Activated T-helper 1 cell treated with anti-CD3 and anti-CD28 coated beads, Interleukin-12 subunit alpha, Interleukin-12 subunit beta, Interleukin-2, Interleukin-4 antibody, amounts not matched to agents 30 ng/mL and 10 ng/mL and 1 ng/mL, durations not matched to agents 14 hours and 24 hours and 36 hours (primary cell): ENCODE measurements around the gene LRBA. TPM values are rescaled to one million over a fixed set of nuclear protein-coding genes. Genes with fewer than 3 reads are reported as not detected.
"Not testable (repeated sequence)": the region's sequence is repeated elsewhere in the genome, so short reads cannot be mapped to it uniquely, and the experiment has no call there.

ENCODE experiments used
- DNase-seq: peaks from one replicate; pipeline ENCODE4 v3.0.0; 2021; ENCODE audit warnings: low spot score
- H3K27ac Mint-ChIP-seq: one replicate; pipeline ENCODE4 v1.8.0; 2021; ENCODE audit warnings: mild to moderate bottlenecking, mixed read lengths
- H3K27me3 Mint-ChIP-seq: one replicate; pipeline ENCODE4 v1.8.0; 2022; ENCODE audit warnings: mild to moderate bottlenecking, moderate library complexity, mixed read lengths; ENCODE audit not compliant: insufficient read depth
- H3K36me3 Mint-ChIP-seq: one replicate; pipeline ENCODE4 v1.8.0; 2021; ENCODE audit warnings: low read depth, mixed read lengths
- H3K4me1 Mint-ChIP-seq: one replicate; pipeline ENCODE4 v1.8.0; 2021; ENCODE audit warnings: low read depth, mixed read lengths
- H3K4me3 Mint-ChIP-seq: one replicate; pipeline ENCODE4 v1.8.0; 2021; ENCODE audit warnings: mild to moderate bottlenecking, moderate library complexity, mixed read lengths
- H3K9me3 Mint-ChIP-seq: one replicate; pipeline ENCODE4 v1.8.0; 2021; ENCODE audit warnings: mixed read lengths
- intact Hi-C: fragments of 100-400 bp; cut with micrococcal nuclease; formaldehyde crosslinking; loops from one replicate; pipeline ENCODE4 v1.15.1; 2024
- total RNA-seq: library from RNA; stranded (reverse); gene quantifications from 2 replicates; pipeline ENCODE4 v1.2.3, GENCODE V29; 2022

LRBA gene
- total RNA-seq, 1 donor from 2014 or later: 54.2 TPM

GRCh38 chr4:150668824-150669223, 346.3 kb downstream of the LRBA start:
- no peaks in the 10 kb centered on the region for H3K36me3 Mint-ChIP-seq
- intact Hi-C loops: no loop called here
- no peaks in the 10 kb centered on the region for H3K27me3 Mint-ChIP-seq
- no peak for DNase-seq
- no peaks in the 10 kb centered on the region for H3K4me1 Mint-ChIP-seq
- H3K9me3 Mint-ChIP-seq: no peaks in the 10 kb centered on the region
- no peak overlapping the region for H3K4me3 Mint-ChIP-seq
- H3K27ac Mint-ChIP-seq: no peak overlapping the region

DNA sequence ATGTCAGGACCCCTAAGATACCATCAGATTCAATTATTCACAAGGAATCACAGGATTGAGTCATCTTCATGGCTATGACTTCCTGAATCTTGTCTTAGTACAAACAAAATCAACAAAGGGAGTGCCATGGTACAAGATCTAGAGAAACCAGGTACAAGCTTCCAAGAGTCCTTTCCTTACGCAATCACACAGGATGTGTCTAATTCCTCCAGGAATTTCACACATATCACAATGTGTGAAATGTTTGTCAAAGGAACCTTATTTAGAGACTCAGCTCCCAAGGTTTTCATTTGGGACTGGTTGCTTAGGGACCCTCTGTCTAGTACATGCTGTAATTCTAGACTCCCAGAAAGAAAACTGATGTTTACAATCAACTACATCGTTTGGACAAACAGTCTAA, 350.1 kb downstream of the LRBA start:
- H3K27me3 Mint-ChIP-seq: no peaks in the 10 kb centered on the region
- DNase-seq: no peak
- no peaks in the 10 kb centered on the region for H3K9me3 Mint-ChIP-seq
- no peaks in the 10 kb centered on the region for H3K4me1 Mint-ChIP-seq
- intact Hi-C loops: no loop called here
- H3K4me3 Mint-ChIP-seq: no peak overlapping the region
- no peak overlapping the region for H3K27ac Mint-ChIP-seq
- H3K36me3 Mint-ChIP-seq: no peaks in the 10 kb centered on the region

- intact Hi-C loops: no loop called here
These were observed 352.4 kb downstream of the LRBA start for GRCh38 chr4:150662686-150663085.

DNA sequence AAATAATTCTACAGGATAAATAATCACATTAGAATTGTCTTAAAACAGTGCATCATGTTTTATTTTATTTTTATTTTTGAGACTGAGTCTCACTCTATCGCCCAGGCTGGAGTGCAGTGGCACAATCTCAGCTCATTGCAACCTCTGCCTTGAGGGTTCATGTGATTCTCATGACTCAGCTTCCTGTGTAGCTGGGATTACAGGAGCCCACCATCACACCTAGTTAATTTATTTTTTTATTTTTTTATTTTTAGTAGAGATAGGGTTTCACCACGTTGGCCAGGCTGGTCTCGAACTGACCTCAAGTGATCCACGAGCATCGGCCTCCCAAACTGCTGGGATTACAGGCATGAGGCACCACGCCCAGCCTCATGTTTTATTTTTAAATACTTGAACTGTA, 353.5 kb downstream of the LRBA start:
- H3K4me1 Mint-ChIP-seq, DNase-seq, H3K9me3 Mint-ChIP-seq, intact Hi-C loops, H3K27ac Mint-ChIP-seq, H3K4me3 Mint-ChIP-seq, H3K36me3 Mint-ChIP-seq, H3K27me3 Mint-ChIP-seq: not testable (repeated sequence)

More at GRCh38 chr4:150662686-150663085, 352.4 kb downstream of the LRBA start:
- Mint-ChIP-seq H3K4me3 (no peak overlapping the region), H3K9me3 (no peaks in the 10 kb centered on the region), H3K27ac (no peak overlapping the region), H3K36me3 (no peaks in the 10 kb centered on the region), H3K27me3 (no peaks in the 10 kb centered on the region), H3K4me1 (no peaks in the 10 kb centered on the region)
- DNase-seq: no peak

- H3K4me1 Mint-ChIP-seq, H3K27ac Mint-ChIP-seq, DNase-seq, intact Hi-C loops, H3K4me3 Mint-ChIP-seq, H3K27me3 Mint-ChIP-seq, H3K36me3 Mint-ChIP-seq, H3K9me3 Mint-ChIP-seq: not testable (repeated sequence)
These were observed 356.8 kb downstream of the LRBA start for GRCh38 chr4:150658258-150658657.

- no peaks in the 10 kb centered on the region for H3K4me1 Mint-ChIP-seq
These were observed 358.2 kb downstream of the LRBA start for GRCh38 chr4:150656891-150657290.

GRCh38 chr4:150650751-150651150, 364.3 kb downstream of the LRBA start:
- no peaks in the 10 kb centered on the region for H3K9me3 Mint-ChIP-seq
- no peak overlapping the region for H3K4me3 Mint-ChIP-seq
- H3K27ac Mint-ChIP-seq: no peak overlapping the region
- DNase-seq: no peak
- H3K4me1 Mint-ChIP-seq: no peaks in the 10 kb centered on the region
- intact Hi-C loops: no loop called here
- H3K27me3 Mint-ChIP-seq: no peaks in the 10 kb centered on the region
- H3K36me3 Mint-ChIP-seq: no peaks in the 10 kb centered on the region

More at GRCh38 chr4:150656891-150657290, 358.2 kb downstream of the LRBA start:
- no peaks in the 10 kb centered on the region for H3K36me3 Mint-ChIP-seq
- no peaks in the 10 kb centered on the region for H3K27me3 Mint-ChIP-seq
- no peak overlapping the region for H3K4me3 Mint-ChIP-seq
- DNase-seq: no peak
- intact Hi-C loops: no loop called here
- no peak overlapping the region for H3K27ac Mint-ChIP-seq
- H3K9me3 Mint-ChIP-seq: no peaks in the 10 kb centered on the region

- intact Hi-C loops: no loop called here
- no peaks in the 10 kb centered on the region for H3K9me3 Mint-ChIP-seq
These were observed 367.0 kb downstream of the LRBA start for GRCh38 chr4:150648123-150648522.

GRCh38 chr4:150647008-150647407, 368.1 kb downstream of the LRBA start:
- Mint-ChIP-seq H3K4me1 (no peaks in the 10 kb centered on the region), H3K9me3 (no peaks in the 10 kb centered on the region)
- intact Hi-C loops: no loop called here

More at GRCh38 chr4:150648123-150648522, 367.0 kb downstream of the LRBA start:
- Mint-ChIP-seq H3K4me1 (no peaks in the 10 kb centered on the region), H3K36me3 (no peaks in the 10 kb centered on the region), H3K4me3 (no peak overlapping the region), H3K27me3 (no peaks in the 10 kb centered on the region), H3K27ac (no peak overlapping the region)
- DNase-seq: no peak

DNA sequence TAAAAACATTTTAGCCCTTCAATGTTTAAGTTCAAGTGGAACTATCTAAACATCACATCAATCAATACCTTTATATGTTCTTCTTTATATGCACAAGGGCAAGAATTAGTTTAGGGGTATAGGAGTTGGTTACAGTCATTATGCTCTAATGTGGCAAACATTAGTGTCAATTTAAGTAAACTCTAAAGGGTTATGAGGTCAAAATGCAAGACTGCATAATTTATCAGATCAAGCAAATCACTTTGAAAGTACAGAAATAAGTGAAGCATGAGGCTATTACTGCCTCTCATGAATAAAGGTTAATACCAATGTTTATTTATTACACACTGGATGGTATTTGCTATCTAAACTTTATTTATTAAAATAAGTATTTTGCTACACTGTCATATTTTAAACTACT, 373.5 kb downstream of the LRBA start:
- no peak for DNase-seq
- Mint-ChIP-seq H3K4me3 (no peak overlapping the region), H3K27me3 (no peaks in the 10 kb centered on the region), H3K9me3 (no peaks in the 10 kb centered on the region), H3K4me1 (no peaks in the 10 kb centered on the region), H3K36me3 (no peaks in the 10 kb centered on the region), H3K27ac (no peak overlapping the region)
- intact Hi-C loops: no loop called here

More at GRCh38 chr4:150647008-150647407, 368.1 kb downstream of the LRBA start:
- no peak overlapping the region for H3K27ac Mint-ChIP-seq
- no peaks in the 10 kb centered on the region for H3K36me3 Mint-ChIP-seq
- H3K27me3 Mint-ChIP-seq: no peaks in the 10 kb centered on the region
- DNase-seq: no peak
- no peak overlapping the region for H3K4me3 Mint-ChIP-seq

GRCh38 chr4:150632639-150633038, 382.4 kb downstream of the LRBA start:
- DNase-seq: no peak
- H3K36me3 Mint-ChIP-seq: peaks cover 4% of the 10 kb centered on the region
- no peaks in the 10 kb centered on the region for H3K4me1 Mint-ChIP-seq
- no peak overlapping the region for H3K4me3 Mint-ChIP-seq
- intact Hi-C loops: no loop called here
- peaks cover 11% of the 10 kb centered on the region for H3K9me3 Mint-ChIP-seq
- no peaks in the 10 kb centered on the region for H3K27me3 Mint-ChIP-seq
- no peak overlapping the region for H3K27ac Mint-ChIP-seq

DNA sequence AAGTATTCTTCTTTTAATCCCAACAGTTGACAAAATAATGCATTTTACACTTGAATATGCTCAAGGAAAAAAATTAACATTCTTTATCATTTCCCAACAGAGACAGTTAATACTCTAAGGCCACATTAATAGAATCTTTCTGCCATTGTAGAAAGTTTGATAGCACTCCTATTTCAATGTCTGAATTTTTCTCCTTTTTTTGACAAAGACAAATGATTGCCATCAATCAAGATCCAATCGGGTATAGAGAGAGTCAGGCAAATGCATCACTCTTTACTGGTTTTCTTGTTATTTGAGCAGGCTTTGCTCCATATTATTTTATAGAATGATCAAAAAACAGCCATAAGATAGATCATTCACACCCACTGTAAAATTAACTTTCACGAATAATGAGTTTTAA, 387.0 kb downstream of the LRBA start:
- no peak for DNase-seq
- Mint-ChIP-seq H3K27ac (no peak overlapping the region), H3K4me1 (no peaks in the 10 kb centered on the region), H3K27me3 (no peaks in the 10 kb centered on the region), H3K9me3 (peaks cover 5% of the 10 kb centered on the region), H3K4me3 (no peak overlapping the region), H3K36me3 (peaks cover 4% of the 10 kb centered on the region)
- intact Hi-C loops: no loop called here

DNA sequence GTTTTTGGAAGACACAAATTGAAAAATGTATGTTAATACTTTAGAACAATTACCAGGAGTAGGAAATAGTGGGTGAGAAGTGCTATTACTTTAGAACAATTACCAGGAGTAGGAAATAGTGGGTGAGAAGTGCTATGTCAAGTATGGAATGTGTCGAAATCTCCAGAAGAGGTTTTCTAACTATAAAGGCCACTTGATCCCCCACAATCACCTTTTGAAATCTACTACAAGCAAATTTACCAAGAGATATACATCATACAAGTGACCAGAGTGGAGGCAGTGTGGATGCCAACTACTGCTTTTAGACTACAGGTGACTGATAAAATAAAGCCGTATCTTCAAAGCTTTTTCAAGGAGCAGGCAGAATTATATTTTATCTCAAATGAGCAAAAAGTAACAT, 390.1 kb downstream of the LRBA start:
- Mint-ChIP-seq H3K4me3 (no peak overlapping the region), H3K36me3 (no peaks in the 10 kb centered on the region), H3K27ac (no peak overlapping the region), H3K9me3 (peaks cover 4% of the 10 kb centered on the region), H3K27me3 (no peaks in the 10 kb centered on the region), H3K4me1 (no peaks in the 10 kb centered on the region)
- DNase-seq: no peak
- intact Hi-C loops: no loop called here

GRCh38 chr4:150624055-150624454, 391.0 kb downstream of the LRBA start:
- Mint-ChIP-seq H3K27me3 (no peaks in the 10 kb centered on the region), H3K4me1 (no peaks in the 10 kb centered on the region), H3K9me3 (peaks cover 4% of the 10 kb centered on the region), H3K36me3 (no peaks in the 10 kb centered on the region), H3K27ac (no peak overlapping the region), H3K4me3 (no peak overlapping the region)
- DNase-seq: no peak
- intact Hi-C loops: no loop called here
